BE2C (cell line): Measurements from ENCODE around the gene DPYD.

Experiments
- DNase-seq: peaks from one replicate; pipeline ENCODE4 v3.0.0-alpha.2; 2020
- H3K27me3 ChIP-seq: fragments of 250-450 bp; sonication (Bioruptor Pico); 2 replicates; pipeline ENCODE4 v1.5.1; 2020; ENCODE audit warnings: mild to moderate bottlenecking
- H3K36me3 ChIP-seq: fragments of 250-450 bp; sonication (Bioruptor Pico); 2 replicates; pipeline ENCODE4 v1.5.1; 2020; ENCODE audit warnings: mild to moderate bottlenecking
- H3K4me1 ChIP-seq: fragments of 250-450 bp; sonication (Bioruptor Pico); 2 replicates; pipeline ENCODE4 v1.5.1; 2020
- H3K4me3 ChIP-seq: 2 replicates; pipeline ENCODE4 v1.5.1; 2011; ENCODE audit warnings: low read depth, low read length
- H3K9me3 ChIP-seq: fragments of 250-450 bp; sonication (Bioruptor Pico); 2 replicates; pipeline ENCODE4 v1.5.1; 2020
- CTCF ChIP-seq: IDR thresholded peaks from 2 replicates; pipeline ENCODE4 v1.5.1; 2012; ENCODE audit warnings: mild to moderate bottlenecking, low read depth, low read length

The DPYD gene

GRCh38 chr1:97634758-97635157 is 286.1 kb downstream of the DPYD start:
- Histone ChIP-seq H3K4me3 (no peak overlapping the region), H3K9me3 (no peaks in the 10 kb centered on the region), H3K27me3 (no peaks in the 10 kb centered on the region), H3K36me3 (no peaks in the 10 kb centered on the region), H3K4me1 (peaks cover 21% of the 10 kb centered on the region)
- no peak for TF ChIP-seq CTCF
- no peak for DNase-seq

GRCh38 chr1:97632776-97633175 is 288.1 kb downstream of the DPYD start:
- no peaks in the 10 kb centered on the region for H3K9me3 ChIP-seq
- peaks cover 21% of the 10 kb centered on the region for H3K4me1 ChIP-seq
- no peaks in the 10 kb centered on the region for H3K36me3 ChIP-seq
- no peak overlapping the region for H3K4me3 ChIP-seq
- TF ChIP-seq CTCF = no peak
- no peaks in the 10 kb centered on the region for H3K27me3 ChIP-seq
- no peak for DNase-seq

- no peaks in the 10 kb centered on the region for H3K36me3 ChIP-seq
- H3K4me1 ChIP-seq = peaks cover 21% of the 10 kb centered on the region
- H3K27me3 ChIP-seq = no peaks in the 10 kb centered on the region
- no peaks in the 10 kb centered on the region for H3K9me3 ChIP-seq
- TF ChIP-seq CTCF = no peak
- peak; percentile 83 for DNase-seq
- H3K4me3 ChIP-seq = no peak overlapping the region
Observed at GRCh38 chr1:97632075-97632474, 288.8 kb downstream of the DPYD start.

- H3K9me3 ChIP-seq = no peaks in the 10 kb centered on the region
- no peak for TF ChIP-seq CTCF
- H3K4me1 ChIP-seq = peaks cover 21% of the 10 kb centered on the region
- peak overlapping the region; percentile 1; the same call in 1 of the 2 replicates for H3K4me3 ChIP-seq
- H3K27me3 ChIP-seq = no peaks in the 10 kb centered on the region
- peak; percentile 88 for DNase-seq
- no peaks in the 10 kb centered on the region for H3K36me3 ChIP-seq
Observed at GRCh38 chr1:97630948-97631347, 289.9 kb downstream of the DPYD start.

- H3K27me3 ChIP-seq = no peaks in the 10 kb centered on the region
- H3K9me3 ChIP-seq = no peaks in the 10 kb centered on the region
- DNase-seq = peak; percentile 24
- H3K4me1 ChIP-seq = peaks cover 25% of the 10 kb centered on the region
- H3K4me3 ChIP-seq = peak overlapping the region; percentile 1; the same call in 1 of the 2 replicates
- no peak for TF ChIP-seq CTCF
- no peaks in the 10 kb centered on the region for H3K36me3 ChIP-seq
Observed at GRCh38 chr1:97630281-97630680, 290.6 kb downstream of the DPYD start.

- TF ChIP-seq CTCF = no peak
- no peaks in the 10 kb centered on the region for H3K36me3 ChIP-seq
- DNase-seq = no peak
- no peaks in the 10 kb centered on the region for H3K27me3 ChIP-seq
- no peaks in the 10 kb centered on the region for H3K9me3 ChIP-seq
- no peak overlapping the region for H3K4me3 ChIP-seq
- H3K4me1 ChIP-seq = peaks cover 4% of the 10 kb centered on the region; the same call in 1 of the 2 replicates
Observed at GRCh38 chr1:97623220-97623619, 297.6 kb downstream of the DPYD start.
